Measurements from ENCODE around the gene ERGIC1. TPM values are rescaled to one million over a fixed set of nuclear protein-coding genes. Genes with fewer than 3 reads are reported as not detected.

ERGIC1 gene
- total and polyA plus RNA-seq, 9 donors, result 41.7 to 147 (median 92.3) TPM

GRCh38 chr5:172990776-172991175 lies 156.7 kb downstream of the ERGIC1 start:
- H3K36me3 ChIP-seq, result no peaks in the 10 kb centered on the region
- intact Hi-C loops (cut with DNase I), result no loop called here
- TF ChIP-seq POLR2A (IDR thresholded peaks at IDR 0.05), result no peak
- no peak for DNase-seq
- H3K4me1 ChIP-seq (ENCODE audit: insufficient read depth), result peaks cover 3% of the 10 kb centered on the region
- H3K27ac ChIP-seq, result no peak overlapping the region
- H3K4me3 ChIP-seq, result no peak overlapping the region
- no peaks in the 10 kb centered on the region for H3K9me3 ChIP-seq
- 91 to 93% (median 93%) methylated on average over 8 of the region's 8 CpGs for WGBS, 3 donors
- H3K27me3 ChIP-seq, result no peaks in the 10 kb centered on the region

GRCh38 chr5:172994405-172994804 lies 160.4 kb downstream of the ERGIC1 start:
- Histone ChIP-seq H3K27me3 (no peaks in the 10 kb centered on the region), H3K4me1 (ENCODE audit: insufficient read depth) (peaks cover 3% of the 10 kb centered on the region), H3K4me3 (no peak overlapping the region), H3K36me3 (no peaks in the 10 kb centered on the region), H3K9me3 (no peaks in the 10 kb centered on the region), H3K27ac (no peak overlapping the region)
- intact Hi-C loops (cut with DNase I), result no loop called here
- WGBS, 3 donors, result 94 to 98% (median 95%) methylated on average over 2 of the region's 2 CpGs
- DNase-seq, result no peak
- no peak for TF ChIP-seq CTCF (IDR thresholded peaks at IDR 0.05)
- no peak for TF ChIP-seq POLR2A (IDR thresholded peaks at IDR 0.05)
- TF ChIP-seq EP300 (IDR thresholded peaks at IDR 0.05), result no peak

- TF ChIP-seq EP300 (IDR thresholded peaks at IDR 0.05) (no peak), POLR2A (IDR thresholded peaks at IDR 0.05) (no peak), CTCF (IDR thresholded peaks at IDR 0.05) (no peak)
- 85 to 94% (median 90%) methylated on average over 3 of the region's 3 CpGs for WGBS, 3 donors
- Histone ChIP-seq H3K36me3 (no peaks in the 10 kb centered on the region), H3K27me3 (no peaks in the 10 kb centered on the region), H3K4me1 (ENCODE audit: insufficient read depth) (peaks cover 12% of the 10 kb centered on the region), H3K4me3 (no peak overlapping the region), H3K27ac (no peak overlapping the region), H3K9me3 (no peaks in the 10 kb centered on the region)
- intact Hi-C loops (cut with DNase I), result no loop called here
- DNase-seq, result no peak
Observed at GRCh38 chr5:172999372-172999973, 165.4 kb downstream of the ERGIC1 start.

- WGBS, 3 donors, result 35 to 37% (median 36%) methylated on average over 1 of the region's 1 CpG
- intact Hi-C loops (cut with DNase I), result no loop called here
Observed at GRCh38 chr5:172999974-173000373, 165.9 kb downstream of the ERGIC1 start.

More at GRCh38 chr5:172999974-173000373, 165.9 kb downstream of the ERGIC1 start:
- H3K27me3 ChIP-seq, result no peaks in the 10 kb centered on the region
- H3K4me3 ChIP-seq, result no peak overlapping the region
- no peak for TF ChIP-seq EP300 (IDR thresholded peaks at IDR 0.05)
- TF ChIP-seq CTCF (IDR thresholded peaks at IDR 0.05), result no peak
- TF ChIP-seq POLR2A (IDR thresholded peaks at IDR 0.05), result no peak
- H3K36me3 ChIP-seq, result no peaks in the 10 kb centered on the region
- no peak for DNase-seq
- H3K9me3 ChIP-seq, result no peaks in the 10 kb centered on the region
- peaks cover 15% of the 10 kb centered on the region for H3K4me1 ChIP-seq (ENCODE audit: insufficient read depth)
- no peak overlapping the region for H3K27ac ChIP-seq

Measured in ovary (tissue), 9 donors.